GM19193 (cell line): ENCODE results near the gene ZSWIM1.

ENCODE experiments used
- POLR2A ChIP-seq: IDR thresholded peaks from 4 replicates; pipeline ENCODE4 v1.6.1; 2011; ENCODE audit not compliant: insufficient read depth, insufficient read length; ENCODE audit errors: extremely low read depth

Gene ZSWIM1

GRCh38 chr20:45867136-45867818 is 13.8 kb upstream of the ZSWIM1 start:
- no peak for TF ChIP-seq POLR2A

DNA sequence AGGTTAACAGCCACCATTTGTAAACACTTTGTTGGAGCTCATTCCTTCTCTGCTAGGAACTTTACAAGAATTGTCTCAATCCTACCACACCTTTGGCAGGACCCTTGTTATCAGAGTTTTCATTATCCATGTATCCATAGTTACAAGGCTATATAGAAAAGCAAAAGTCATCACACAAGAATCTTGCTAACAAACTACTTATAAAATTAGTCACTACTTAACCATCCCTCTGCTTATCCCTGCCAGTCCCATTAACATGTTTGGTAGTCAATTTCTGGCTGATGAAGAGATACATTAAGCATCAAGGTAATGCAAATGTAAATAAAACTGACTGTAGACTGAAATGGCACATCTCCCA is 13.2 kb upstream of the ZSWIM1 start:
- TF ChIP-seq POLR2A, result no peak

GRCh38 chr20:45872626-45873025 is 8.4 kb upstream of the ZSWIM1 start:
- no peak for TF ChIP-seq POLR2A

GRCh38 chr20:45873409-45874103 is 7.5 kb upstream of the ZSWIM1 start:
- TF ChIP-seq POLR2A, result no peak

DNA sequence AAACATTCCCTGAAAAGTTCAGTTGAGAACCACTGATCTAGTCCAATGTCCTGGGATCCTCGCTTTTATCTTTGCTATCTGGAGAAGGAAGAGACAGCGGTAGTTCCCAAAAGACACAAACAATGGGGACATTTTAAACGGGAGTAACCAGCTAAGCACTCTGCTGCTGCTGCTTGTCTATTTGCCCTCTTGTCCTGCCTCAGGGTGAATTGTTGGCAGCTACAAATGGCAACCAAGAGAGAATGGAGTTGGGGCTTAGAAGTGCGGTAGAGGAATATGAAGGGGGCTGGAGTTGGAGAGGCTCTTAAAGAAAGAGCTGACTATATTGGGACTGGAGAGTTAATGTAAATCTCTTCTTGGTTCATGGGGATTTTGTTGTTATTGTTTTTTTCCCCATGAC is 6.5 kb upstream of the ZSWIM1 start:
- TF ChIP-seq POLR2A, result no peak

DNA sequence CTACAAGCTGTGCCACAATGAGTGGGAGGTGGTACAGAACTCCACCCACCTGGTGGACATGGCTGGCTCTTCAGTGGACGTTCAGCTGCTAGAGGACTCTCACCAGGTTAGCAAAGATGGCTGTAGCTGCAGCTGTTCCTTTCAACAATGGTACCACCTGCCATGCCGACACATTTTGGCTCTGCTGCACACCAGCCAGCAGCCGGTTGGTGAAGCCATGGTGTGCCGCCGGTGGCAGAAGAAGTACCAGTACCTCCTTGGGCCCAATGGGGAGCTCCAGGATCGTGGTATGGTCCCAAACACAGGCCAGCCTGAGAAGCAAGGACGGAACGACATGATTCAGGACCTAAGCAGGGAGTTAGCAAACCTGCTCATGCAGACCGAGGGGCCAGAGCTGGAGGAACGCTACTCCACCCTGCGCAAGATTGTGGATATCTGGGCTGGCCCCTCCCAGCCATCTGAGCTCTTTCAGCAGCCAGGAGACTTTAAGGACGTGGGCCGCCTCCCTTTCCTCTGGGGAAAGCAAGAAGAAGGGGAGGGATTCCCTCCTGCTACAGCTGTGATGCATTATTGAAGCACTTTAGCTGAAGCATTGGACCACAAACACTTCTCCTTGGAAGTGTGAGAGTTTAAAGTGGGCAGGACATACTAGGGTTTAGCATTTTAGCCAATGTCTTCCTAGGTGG is 2.8 kb upstream of the ZSWIM1 start:
- TF ChIP-seq POLR2A, result no peak

- no peak for TF ChIP-seq POLR2A
Measured at GRCh38 chr20:45882469-45883099, 1.6 kb downstream of the ZSWIM1 start.

DNA sequence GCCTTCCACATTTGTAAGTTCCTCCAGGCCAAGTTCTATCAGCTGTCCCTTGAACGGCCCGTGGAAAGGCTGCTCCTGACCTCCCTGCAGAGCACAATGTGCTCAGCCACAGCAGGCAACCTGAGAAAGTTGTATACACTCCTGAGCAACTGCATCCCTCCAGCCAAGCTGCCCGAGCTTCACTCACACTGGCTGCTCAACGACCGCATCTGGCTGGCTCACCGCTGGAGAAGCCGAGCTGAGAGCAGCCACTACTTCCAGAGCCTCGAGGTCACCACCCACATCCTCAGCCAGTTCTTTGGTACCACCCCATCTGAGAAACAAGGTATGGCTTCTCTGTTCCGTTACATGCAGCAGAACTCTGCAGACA is 2.1 kb downstream of the ZSWIM1 start:
- no peak for TF ChIP-seq POLR2A

DNA sequence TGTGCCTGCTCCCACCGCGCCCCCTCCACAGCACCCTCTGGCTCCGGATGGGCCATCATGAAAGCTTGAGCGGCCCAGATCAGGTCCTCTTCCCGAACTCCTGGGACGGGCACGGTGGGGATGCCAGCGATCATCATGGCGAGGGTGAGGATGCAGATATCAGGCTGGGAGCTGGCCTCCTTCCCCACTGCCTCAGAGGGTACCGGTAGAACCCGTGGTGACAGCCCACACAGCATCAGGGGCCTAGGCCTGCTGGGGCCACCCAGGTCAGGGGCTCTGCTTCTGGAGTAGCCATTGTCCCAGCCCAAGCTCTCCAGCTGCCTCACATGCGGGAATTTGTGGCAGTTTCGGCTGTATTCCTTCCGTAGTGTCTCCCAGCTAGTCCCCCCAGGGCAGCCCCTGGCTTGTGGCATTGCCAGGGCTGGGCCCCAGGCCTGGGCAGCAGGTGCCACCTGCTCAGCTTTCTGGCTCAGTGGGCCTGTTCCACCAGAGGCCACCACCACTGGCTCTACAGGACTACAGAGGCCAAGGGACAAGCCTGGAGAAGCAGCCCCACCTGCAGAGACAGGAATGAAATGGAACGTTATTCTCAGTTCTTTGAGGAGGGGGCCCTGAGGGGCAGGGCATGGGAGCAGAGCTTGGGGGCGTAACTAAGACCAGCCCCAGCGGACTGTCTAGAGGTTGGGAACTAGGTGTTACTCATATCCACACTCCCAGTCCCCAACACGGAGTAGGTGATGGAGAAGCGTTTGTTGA is 5.7 kb downstream of the ZSWIM1 start:
- no peak for TF ChIP-seq POLR2A

DNA sequence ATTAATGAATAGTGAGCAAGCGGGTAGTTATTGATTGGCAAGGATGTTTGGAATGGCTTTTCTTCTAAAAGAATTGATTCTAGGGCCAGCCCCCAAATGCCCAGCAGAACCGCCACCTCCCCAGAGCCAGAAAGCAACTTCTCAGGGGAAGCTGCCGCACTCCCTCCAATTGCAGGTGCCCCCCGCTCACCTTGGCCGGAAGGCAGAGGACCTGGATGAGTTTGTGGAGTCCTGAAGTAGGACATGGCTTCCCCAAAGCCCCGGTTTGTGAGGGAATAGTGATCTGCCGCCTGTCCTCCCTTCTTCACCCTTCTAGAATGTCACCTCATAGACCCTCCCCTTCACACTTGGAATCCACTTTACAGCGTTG is 6.3 kb downstream of the ZSWIM1 start, which contains the start of gene SPATA25:
SPATA25 (minus strand) TSS at position 277 of the 370 bp plus-strand sequence; CDS start at position 245, 32 bp downstream.
- no peak for TF ChIP-seq POLR2A

GRCh38 chr20:45888681-45889080 is 7.7 kb downstream of the ZSWIM1 start:
- no peak for TF ChIP-seq POLR2A

- TF ChIP-seq POLR2A, result no peak
Measured at GRCh38 chr20:45890077-45890984, 9.3 kb downstream of the ZSWIM1 start.
